SK-N-MC (cell line): Measurements from ENCODE around the gene IL17RA.

Experiments used
- DNase-seq: peaks from one replicate; pipeline ENCODE4 v3.0.0-alpha.2; 2011; ENCODE audit warnings: low read depth, low spot score
- H3K27ac ChIP-seq: fragments of 200-600 bp; sonication (generic); 2 replicates; pipeline ENCODE4 v1.5.1; 2016; ENCODE audit warnings: mixed run types
- H3K36me3 ChIP-seq: fragments of 200-600 bp; sonication (generic); 2 replicates; pipeline ENCODE4 v1.6.1; 2017; ENCODE audit warnings: antibody characterized with exemption, low read length, mixed read lengths; ENCODE audit not compliant: insufficient read depth
- H3K4me3 ChIP-seq: fragments of 200-600 bp; sonication (generic); 2 replicates; pipeline ENCODE4 v1.5.1; 2016
- H3K9ac ChIP-seq: fragments of 200-600 bp; sonication (generic); 2 replicates; pipeline ENCODE4 v1.8.0; 2017; ENCODE audit warnings: mixed run types, mixed read lengths; ENCODE audit not compliant: insufficient read length
- H3K9me3 ChIP-seq: fragments of 200-600 bp; sonication (generic); 2 replicates; pipeline ENCODE4 v1.6.1; 2017; ENCODE audit warnings: low read depth, mild to moderate bottlenecking, antibody characterized with exemption, low read length, moderate library complexity, mixed read lengths
- EZH2 ChIP-seq: fragments of 200-600 bp; sonication (generic); IDR thresholded peaks from one replicate; pipeline ENCODE4 v1.6.1; 2017; ENCODE audit warnings: antibody characterized with exemption
- FOXP2 ChIP-seq: optimal IDR thresholded peaks from 2 replicates; pipeline ENCODE3; 2011; ENCODE audit warnings: mild to moderate bottlenecking, moderate library complexity; ENCODE audit not compliant: insufficient read depth; ENCODE audit errors: extremely low read length, control extremely low read depth
- POLR2AphosphoS5 ChIP-seq: IDR thresholded peaks from 2 replicates; pipeline ENCODE4 v1.6.1; 2012; ENCODE audit warnings: mild to moderate bottlenecking, low read depth, low read length, borderline replicate concordance

IL17RA gene

GRCh38 chr22:17161991-17162390, 77.2 kb downstream of the IL17RA start:
- no peak for DNase-seq
- peaks cover 8% of the 10 kb centered on the region for H3K36me3 ChIP-seq
- no peak overlapping the region for H3K27ac ChIP-seq
- H3K9ac ChIP-seq, result no peak overlapping the region
- H3K4me3 ChIP-seq, result no peak overlapping the region
- TF ChIP-seq POLR2AphosphoS5 (no peak), EZH2 (no peak), FOXP2 (no peak)
- H3K9me3 ChIP-seq, result no peaks in the 10 kb centered on the region

GRCh38 chr22:17162731-17163130, 77.9 kb downstream of the IL17RA start:
- no peak for DNase-seq
- Histone ChIP-seq H3K27ac (no peak overlapping the region), H3K9ac (no peak overlapping the region), H3K9me3 (no peaks in the 10 kb centered on the region), H3K36me3 (peaks cover 2% of the 10 kb centered on the region), H3K4me3 (no peak overlapping the region)
- no peak for TF ChIP-seq EZH2
- no peak for TF ChIP-seq POLR2AphosphoS5
- TF ChIP-seq FOXP2, result no peak

DNA sequence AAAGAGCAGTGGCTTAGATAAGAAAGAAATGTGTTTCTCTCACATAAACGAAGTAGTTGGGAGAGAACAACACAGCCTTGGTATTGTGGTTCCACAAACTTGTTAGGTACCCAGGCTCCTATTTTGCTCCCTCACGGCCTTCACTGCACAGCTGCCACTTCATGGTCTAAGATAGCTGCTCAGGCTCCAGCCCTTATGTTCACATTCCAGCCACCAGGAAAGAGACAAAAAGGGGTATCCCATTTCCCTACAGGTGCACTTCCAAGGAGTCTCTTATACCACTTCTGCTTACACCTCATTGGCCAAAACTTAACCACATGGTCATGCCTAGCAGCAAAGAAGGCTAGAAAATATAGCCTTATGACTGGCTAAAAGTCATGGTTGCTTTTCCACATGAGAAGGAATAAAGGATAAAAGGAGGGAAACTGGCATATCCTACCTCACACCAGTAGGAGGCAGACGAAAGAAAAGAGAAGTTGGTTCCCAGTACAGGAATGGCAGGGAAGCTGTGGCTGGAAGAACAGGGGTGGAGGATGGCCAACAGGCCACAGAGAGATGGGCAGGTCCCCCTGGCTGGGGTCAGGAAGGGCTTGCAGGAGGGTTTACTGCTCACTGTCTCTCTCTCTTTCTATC, 79.7 kb downstream of the IL17RA start:
- Histone ChIP-seq H3K9ac (no peak overlapping the region), H3K4me3 (no peak overlapping the region), H3K36me3 (no peaks in the 10 kb centered on the region), H3K27ac (no peak overlapping the region), H3K9me3 (no peaks in the 10 kb centered on the region)
- no peak for TF ChIP-seq POLR2AphosphoS5
- TF ChIP-seq EZH2, result no peak
- TF ChIP-seq FOXP2, result no peak
- no peak for DNase-seq
